HG03571 (cell line): ENCODE results near the gene HMCN2.

ENCODE experiments used
- ATAC-seq: cut with Tn5 transposase; IDR thresholded peaks from one replicate; pipeline ENCODE4 v1.9.1; 2021; ENCODE audit not compliant: unreplicated experiment

The HMCN2 gene

DNA sequence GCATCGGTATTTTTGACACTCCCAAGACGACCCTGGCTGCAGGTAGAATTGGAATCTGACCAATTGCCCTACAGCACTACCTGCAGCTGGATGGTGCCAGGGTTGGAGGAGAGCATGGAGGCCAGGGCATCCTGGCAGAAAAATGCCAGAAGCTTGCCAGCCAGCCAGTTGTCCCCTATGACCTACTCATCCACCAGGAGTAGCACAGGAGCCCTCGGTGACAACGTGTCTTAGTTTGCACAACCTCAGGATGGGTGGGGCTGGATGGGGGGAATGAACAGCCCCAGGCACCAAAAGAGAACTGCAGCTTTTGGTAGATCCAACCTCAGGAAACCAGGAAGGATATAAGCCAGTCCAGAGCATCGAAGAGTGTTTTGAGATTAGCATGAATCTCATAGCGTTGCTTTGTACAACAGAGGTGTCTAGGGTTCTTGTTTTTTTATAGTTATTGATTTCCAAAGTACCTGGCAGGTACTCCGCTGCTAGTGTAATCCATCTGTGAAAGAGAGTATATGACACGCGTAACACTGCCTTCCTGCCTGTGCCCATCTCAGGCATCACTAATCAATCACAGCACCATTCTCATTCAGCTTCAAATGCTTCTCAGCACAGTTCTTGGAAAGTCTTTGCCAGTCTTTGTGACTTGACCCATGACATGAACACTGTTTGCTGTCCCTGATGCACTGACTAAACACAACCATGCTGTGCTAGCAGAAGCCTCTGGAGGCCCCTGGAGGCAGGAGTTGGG lies 142.5 kb downstream of the HMCN2 start:
- no peak for ATAC-seq

GRCh38 chr9:130408669-130409068 lies 143.1 kb downstream of the HMCN2 start:
- ATAC-seq: no peak

- no peak for ATAC-seq
Measured at GRCh38 chr9:130409246-130409645, 143.7 kb downstream of the HMCN2 start.

- no peak for ATAC-seq
Measured at GRCh38 chr9:130410443-130410842, 144.9 kb downstream of the HMCN2 start.

DNA sequence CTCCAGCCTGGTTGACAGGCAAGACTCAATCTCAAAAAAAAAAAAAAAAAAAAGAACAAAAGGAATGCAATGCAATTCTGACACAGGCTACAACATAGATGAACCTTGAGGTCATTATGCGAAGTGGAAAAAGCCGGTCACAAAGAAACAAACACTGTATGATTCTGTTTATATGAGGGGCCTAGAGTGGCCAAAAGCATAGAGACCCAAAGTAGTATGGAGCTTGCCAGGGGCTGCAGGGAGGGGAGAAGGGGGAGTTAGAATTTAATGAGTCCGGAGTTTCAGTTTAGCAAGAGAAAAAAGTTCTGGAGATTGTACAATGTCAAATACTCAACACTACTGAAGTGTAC lies 146.0 kb downstream of the HMCN2 start:
- ATAC-seq: no peak

DNA sequence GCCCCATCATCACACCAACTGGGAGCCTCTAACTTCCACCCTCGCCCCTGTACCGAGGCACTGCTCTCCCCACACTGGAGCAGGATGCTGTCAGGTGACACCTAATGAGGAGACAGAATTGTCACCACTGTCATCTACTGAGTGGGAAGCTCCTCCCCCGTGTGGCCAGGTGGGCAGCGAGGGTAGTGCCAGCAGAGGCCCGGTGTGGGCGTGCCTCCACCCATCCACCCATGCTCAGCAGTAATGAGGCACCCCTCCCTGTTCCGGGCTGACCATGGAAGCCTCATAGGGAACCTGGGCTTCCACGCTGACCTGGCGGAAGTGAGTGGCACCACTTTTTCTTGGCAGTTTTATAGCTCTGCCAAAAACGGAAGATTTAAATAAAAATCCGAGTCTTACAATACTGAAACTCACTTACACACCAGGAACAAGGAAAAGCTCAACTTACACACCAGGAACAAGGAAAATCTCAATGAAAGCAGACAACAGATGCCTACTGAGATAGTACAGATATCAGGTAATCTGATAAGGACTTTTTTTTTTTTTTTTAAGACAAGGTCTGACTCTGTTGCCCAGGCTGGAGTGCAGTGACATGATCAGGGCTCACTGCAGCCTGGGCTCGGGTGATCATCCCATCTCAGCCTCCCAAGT lies 148.6 kb downstream of the HMCN2 start:
- ATAC-seq: no peak

DNA sequence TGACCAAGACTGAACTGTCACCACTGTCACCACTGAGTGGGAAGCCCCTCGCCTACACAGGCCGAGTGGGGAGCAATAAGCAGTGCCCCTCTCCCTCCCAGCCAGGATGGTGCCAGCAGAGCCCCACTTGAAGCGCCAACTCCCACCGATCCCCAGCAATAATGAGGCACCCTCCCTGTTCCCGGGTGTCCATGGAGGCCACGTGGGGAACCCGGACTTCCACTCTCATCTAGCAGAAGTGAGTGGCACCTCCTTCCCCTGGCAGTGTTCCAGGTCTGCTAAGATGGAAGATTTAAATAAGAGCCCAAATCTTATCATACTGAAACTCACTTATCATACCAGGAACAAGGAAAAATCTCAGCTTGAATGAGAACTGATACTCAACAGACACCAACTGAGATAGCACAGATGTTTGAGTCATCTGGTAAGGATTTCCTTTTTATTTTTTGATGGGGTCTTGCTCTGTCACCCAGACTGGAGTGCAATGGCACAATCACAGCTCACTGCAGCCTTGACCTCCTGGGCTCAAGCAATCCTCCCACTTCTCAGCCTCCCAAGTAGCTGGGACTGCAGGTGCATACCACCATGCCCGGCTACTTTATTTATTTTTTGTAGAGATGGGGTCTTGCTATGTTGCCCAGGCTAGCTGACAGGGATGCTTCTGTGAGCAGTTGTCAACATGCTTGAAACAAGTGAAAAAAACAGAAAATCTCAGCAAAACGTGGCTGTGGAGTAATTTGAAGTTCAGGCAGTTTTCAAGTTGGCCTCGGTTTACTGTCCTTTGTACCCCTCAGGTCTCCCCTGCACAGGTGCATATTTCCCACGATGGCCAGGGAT lies 149.6 kb downstream of the HMCN2 start:
- no peak for ATAC-seq

DNA sequence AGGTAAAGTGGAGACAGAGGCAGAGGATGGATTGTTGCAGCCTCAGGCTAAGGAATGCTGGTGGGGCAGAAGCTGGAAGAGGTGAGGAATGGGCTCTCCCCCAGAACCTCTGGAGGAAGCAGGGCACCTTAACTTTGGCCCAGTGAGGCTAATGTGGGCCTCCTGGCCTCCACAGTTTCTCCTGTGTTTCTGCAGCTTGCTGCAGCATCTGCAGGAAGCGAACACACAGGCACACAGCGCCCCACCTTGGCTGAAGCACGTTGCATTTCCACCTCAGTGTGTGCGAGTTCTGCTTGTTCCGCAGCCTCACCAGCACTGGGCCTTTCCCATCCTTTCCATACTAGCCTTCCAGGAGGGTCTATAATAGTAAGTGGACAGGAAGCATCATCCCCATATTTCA lies 152.0 kb downstream of the HMCN2 start:
- ATAC-seq: no peak

- no peak for ATAC-seq
Measured at GRCh38 chr9:130418776-130419175, 153.2 kb downstream of the HMCN2 start.

GRCh38 chr9:130419521-130420035 lies 154.0 kb downstream of the HMCN2 start:
- ATAC-seq: no peak

GRCh38 chr9:130421154-130421801 lies 155.7 kb downstream of the HMCN2 start:
- no peak for ATAC-seq

- no peak for ATAC-seq
Measured at GRCh38 chr9:130421802-130422276, 156.3 kb downstream of the HMCN2 start.

- ATAC-seq: no peak
Measured at GRCh38 chr9:130422546-130422945, 157.0 kb downstream of the HMCN2 start.

DNA sequence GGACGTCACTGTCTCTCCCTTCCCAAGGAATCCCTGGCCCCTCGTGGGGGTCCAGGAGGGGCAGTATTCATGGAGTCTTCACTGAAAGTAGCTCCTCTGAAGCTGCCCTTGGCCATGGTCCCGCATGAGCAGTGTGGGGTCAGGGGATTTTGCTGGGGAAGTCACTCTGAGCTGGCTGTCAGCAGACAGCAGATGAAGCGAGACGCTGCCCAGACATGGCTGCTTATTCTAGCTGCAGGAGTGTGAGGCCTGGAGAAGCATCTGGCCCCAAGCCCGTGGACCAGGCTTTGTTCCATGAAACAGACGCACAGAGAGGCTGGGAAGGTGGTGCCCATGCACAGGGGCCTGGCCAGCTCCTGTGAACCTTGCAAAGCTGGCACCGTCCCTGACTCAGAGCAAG lies 157.7 kb downstream of the HMCN2 start:
- ATAC-seq: no peak

GRCh38 chr9:130424595-130425454 lies 159.3 kb downstream of the HMCN2 start:
- no peak for ATAC-seq

DNA sequence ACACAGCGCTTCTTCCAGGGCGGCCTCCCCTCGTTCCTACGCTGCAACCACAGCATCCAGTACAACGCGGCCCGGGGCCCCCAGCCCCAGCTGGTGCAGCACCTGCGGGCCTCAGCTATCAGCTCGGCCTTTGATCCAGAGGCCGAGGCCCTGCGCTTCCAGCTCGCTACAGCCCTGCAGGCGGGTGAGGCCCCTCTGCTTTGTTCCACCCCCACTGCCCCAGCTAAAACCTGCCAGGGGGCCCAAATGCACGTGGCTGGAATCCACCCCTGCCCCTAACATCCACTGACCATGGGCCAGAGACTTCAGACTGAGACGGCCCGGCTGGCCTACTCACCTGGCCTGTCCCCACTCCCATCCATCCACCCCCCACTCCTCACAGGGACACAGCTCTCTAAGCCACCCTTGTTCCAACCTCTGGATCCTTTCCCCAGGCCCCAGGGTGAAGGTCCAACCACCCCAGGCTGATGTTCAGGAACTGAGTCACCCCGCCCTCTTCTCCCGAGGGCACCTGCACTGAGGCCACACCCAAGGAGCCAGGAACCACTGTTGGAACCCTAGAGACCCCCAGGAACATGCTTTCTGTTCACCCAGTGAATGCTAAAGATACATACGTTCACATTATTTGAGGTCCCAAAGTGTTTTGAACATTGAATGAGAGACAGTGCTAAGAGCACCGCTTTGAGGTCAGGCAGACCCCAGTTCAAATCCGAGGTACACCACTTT lies 160.3 kb downstream of the HMCN2 start:
- ATAC-seq: no peak

DNA sequence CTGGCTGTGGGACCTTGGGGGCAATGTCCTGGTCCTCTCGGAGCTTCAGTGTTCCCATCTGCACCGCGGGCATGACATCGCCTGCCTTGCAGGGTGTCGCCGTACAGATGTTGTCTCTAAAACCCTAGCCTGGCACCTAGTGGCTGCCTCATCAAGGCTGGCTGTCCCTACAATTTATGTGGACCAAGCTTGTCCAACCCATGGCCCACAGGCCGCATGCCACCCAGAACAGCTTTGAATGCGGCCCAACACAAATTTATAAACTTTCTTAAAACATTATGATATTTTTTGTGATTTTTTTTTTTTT lies 160.9 kb downstream of the HMCN2 start:
- no peak for ATAC-seq

- no peak for ATAC-seq
Measured at GRCh38 chr9:130426883-130427282, 161.3 kb downstream of the HMCN2 start.

DNA sequence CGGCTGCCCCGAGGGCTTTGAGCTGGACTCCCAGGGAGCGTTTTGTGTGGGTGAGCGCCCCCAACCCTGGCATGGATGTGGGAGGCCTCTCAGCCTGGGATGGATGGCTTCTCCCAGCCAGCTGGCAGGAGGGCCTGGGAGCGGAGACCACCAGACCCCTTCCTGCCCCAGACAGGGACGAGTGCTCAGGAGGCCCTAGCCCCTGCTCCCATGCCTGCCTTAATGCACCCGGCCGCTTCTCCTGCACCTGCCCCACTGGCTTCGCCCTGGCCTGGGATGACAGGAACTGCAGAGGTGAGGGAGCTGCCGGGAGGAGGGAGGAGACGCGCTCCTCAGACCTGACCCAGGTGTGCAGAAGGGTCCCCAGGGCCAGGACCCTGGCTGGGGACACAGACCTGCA lies 161.8 kb downstream of the HMCN2 start:
- ATAC-seq: no peak
